Transverse colon (tissue), 4 donors: Measurements from ENCODE around the gene HCFC1.

ENCODE experiments used
- POLR2A ChIP-seq: fragments of 450-650 bp; IDR thresholded peaks from one replicate; pipeline ENCODE4 v1.6.1; 2016; ENCODE audit warnings: antibody characterized with exemption, mild to moderate bottlenecking, moderate library complexity
- POLR2AphosphoS5 ChIP-seq, 3 donors: sonication (generic); formaldehyde crosslinking; IDR thresholded peaks; one replicate each; pipeline ENCODE4 v1.6.1; 2016; ENCODE audit warnings: antibody characterized with exemption in 3 of 3
- TF ChIP-seq, protein P1 (sequence below), 5 experiments: fragments of 200-600 bp in 3 of 5; fragments of 450-650 bp in 2 of 5; sonication (generic) in 3 of 5; IDR thresholded peaks; 1 replicate in 2 of 5; 2 replicates in 3 of 5; pipeline ENCODE4 v1.5.1; 2016 to 2017; ENCODE audit warnings: antibody characterized with exemption in 5 of 5, inconsistent platforms in 3 of 5, mild to moderate bottlenecking in 2 of 5, moderate library complexity in 1 of 5

DNA sequence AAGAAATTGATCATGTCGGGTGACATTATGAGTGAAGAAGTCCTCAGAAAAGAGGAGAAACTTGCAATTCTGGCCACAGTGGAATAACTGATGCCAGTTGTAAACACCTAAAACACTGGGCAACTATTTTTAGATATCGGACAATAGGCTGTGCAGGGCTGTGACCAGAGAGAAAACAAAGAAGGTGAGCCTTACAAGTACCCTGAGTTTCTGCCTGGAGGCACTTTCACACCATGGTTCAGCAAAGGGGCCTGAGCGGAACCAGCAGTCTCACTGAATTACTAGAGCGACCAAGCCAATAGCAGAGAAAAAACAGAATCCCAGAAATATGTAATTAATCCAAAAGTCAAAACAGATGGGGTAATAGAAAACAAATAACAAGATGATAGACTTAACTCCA lies 36.9 kb upstream of the HCFC1 start:
- TF ChIP-seq POLR2AphosphoS5 (IDR thresholded peaks at IDR 0.05) (no peak), POLR2A (no peak)
- TF ChIP-seq, protein P1, sequence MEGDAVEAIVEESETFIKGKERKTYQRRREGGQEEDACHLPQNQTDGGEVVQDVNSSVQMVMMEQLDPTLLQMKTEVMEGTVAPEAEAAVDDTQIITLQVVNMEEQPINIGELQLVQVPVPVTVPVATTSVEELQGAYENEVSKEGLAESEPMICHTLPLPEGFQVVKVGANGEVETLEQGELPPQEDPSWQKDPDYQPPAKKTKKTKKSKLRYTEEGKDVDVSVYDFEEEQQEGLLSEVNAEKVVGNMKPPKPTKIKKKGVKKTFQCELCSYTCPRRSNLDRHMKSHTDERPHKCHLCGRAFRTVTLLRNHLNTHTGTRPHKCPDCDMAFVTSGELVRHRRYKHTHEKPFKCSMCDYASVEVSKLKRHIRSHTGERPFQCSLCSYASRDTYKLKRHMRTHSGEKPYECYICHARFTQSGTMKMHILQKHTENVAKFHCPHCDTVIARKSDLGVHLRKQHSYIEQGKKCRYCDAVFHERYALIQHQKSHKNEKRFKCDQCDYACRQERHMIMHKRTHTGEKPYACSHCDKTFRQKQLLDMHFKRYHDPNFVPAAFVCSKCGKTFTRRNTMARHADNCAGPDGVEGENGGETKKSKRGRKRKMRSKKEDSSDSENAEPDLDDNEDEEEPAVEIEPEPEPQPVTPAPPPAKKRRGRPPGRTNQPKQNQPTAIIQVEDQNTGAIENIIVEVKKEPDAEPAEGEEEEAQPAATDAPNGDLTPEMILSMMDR (IDR thresholded peaks at IDR 0.05) = no peak
